Lower leg skin (tissue), 3 donors: ENCODE measurements around the gene TESMIN.

Experiments
- POLR2A ChIP-seq, 2 donors: fragments of 450-650 bp; IDR thresholded peaks; one replicate each; pipeline ENCODE4 v1.6.1; 2016 to 2017; ENCODE audit warnings: antibody characterized with exemption in 2 of 2, mild to moderate bottlenecking in 1 of 2, moderate library complexity in 1 of 2
- TF ChIP-seq, protein P1 (sequence below), 3 donors: fragments of 450-650 bp; IDR thresholded peaks; one replicate each; pipeline ENCODE4 v1.5.1; 2016; ENCODE audit warnings: antibody characterized with exemption in 3 of 3, mild to moderate bottlenecking in 3 of 3, moderate library complexity in 2 of 3

DNA sequence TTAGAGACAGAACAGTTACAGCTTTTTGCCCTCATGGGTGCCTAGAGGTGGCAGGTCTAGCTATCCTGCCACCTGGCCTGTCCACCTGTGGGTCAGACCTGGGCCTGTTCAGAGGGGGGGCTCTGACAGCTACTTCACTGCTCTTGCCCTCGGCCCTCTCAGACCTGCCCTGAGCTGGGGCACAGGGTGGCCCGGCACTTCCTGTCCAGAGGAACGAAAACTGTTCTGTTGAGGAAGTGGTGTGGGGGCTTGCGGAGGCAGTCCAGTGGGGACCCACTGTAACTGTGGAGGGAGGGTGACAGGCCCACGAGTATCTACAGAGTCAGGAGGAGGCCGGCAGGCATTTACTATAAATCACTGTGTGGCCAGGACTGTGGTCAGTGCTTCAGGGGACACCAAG, 16.2 kb downstream of the TESMIN start:
- no peak for TF ChIP-seq POLR2A (IDR thresholded peaks at IDR 0.05)
- TF ChIP-seq, protein P1, sequence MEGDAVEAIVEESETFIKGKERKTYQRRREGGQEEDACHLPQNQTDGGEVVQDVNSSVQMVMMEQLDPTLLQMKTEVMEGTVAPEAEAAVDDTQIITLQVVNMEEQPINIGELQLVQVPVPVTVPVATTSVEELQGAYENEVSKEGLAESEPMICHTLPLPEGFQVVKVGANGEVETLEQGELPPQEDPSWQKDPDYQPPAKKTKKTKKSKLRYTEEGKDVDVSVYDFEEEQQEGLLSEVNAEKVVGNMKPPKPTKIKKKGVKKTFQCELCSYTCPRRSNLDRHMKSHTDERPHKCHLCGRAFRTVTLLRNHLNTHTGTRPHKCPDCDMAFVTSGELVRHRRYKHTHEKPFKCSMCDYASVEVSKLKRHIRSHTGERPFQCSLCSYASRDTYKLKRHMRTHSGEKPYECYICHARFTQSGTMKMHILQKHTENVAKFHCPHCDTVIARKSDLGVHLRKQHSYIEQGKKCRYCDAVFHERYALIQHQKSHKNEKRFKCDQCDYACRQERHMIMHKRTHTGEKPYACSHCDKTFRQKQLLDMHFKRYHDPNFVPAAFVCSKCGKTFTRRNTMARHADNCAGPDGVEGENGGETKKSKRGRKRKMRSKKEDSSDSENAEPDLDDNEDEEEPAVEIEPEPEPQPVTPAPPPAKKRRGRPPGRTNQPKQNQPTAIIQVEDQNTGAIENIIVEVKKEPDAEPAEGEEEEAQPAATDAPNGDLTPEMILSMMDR (IDR thresholded peaks at IDR 0.05): no peak
